Esophagus squamous epithelium (tissue), 4 donors: ENCODE measurements around the gene FBXO9.

Source experiments
- POLR2A ChIP-seq, 4 donors: fragments of 450-650 bp; IDR thresholded peaks; one replicate each; pipeline ENCODE4 v1.6.1; 2017; ENCODE audit warnings: antibody characterized with exemption in 4 of 4, mild to moderate bottlenecking in 4 of 4, moderate library complexity in 3 of 4
- TF ChIP-seq, protein P1 (sequence below), 6 experiments: fragments of 450-650 bp in 4 of 6; fragments of 200-600 bp in 2 of 6; sonication (generic) in 2 of 6; IDR thresholded peaks; one replicate each; pipeline ENCODE4 v1.5.1; 2016 to 2019; ENCODE audit warnings: antibody characterized with exemption in 6 of 6, mild to moderate bottlenecking in 4 of 6, moderate library complexity in 4 of 6

GRCh38 chr6:53035549-53036213, 29.5 kb upstream of the FBXO9 start:
- TF ChIP-seq POLR2A (IDR thresholded peaks at IDR 0.05) = no peak
- TF ChIP-seq, protein P1, sequence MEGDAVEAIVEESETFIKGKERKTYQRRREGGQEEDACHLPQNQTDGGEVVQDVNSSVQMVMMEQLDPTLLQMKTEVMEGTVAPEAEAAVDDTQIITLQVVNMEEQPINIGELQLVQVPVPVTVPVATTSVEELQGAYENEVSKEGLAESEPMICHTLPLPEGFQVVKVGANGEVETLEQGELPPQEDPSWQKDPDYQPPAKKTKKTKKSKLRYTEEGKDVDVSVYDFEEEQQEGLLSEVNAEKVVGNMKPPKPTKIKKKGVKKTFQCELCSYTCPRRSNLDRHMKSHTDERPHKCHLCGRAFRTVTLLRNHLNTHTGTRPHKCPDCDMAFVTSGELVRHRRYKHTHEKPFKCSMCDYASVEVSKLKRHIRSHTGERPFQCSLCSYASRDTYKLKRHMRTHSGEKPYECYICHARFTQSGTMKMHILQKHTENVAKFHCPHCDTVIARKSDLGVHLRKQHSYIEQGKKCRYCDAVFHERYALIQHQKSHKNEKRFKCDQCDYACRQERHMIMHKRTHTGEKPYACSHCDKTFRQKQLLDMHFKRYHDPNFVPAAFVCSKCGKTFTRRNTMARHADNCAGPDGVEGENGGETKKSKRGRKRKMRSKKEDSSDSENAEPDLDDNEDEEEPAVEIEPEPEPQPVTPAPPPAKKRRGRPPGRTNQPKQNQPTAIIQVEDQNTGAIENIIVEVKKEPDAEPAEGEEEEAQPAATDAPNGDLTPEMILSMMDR (IDR thresholded peaks at IDR 0.05) = no peak
